H9 (cell line): ENCODE data around the gene LSM2. TPM values are rescaled to one million over a fixed set of nuclear protein-coding genes. Genes with fewer than 3 reads are reported as not detected.

Experiments used
- DNase-seq: peaks from one replicate; pipeline ENCODE4 v3.0.0-alpha.2; 2017
- H2AFZ ChIP-seq: one replicate; pipeline ENCODE4 v1.6.1; 2013; ENCODE audit warnings: mild to moderate bottlenecking, low read length, control low read depth, moderate library complexity
- H2AK5ac ChIP-seq: 2 replicates; pipeline ENCODE4 v1.6.1; 2013; ENCODE audit warnings: low read length, control low read depth, mixed read lengths; ENCODE audit not compliant: insufficient read length
- H2BK120ac ChIP-seq: one replicate; pipeline ENCODE4 v1.6.1; 2013; ENCODE audit warnings: low read depth, mild to moderate bottlenecking, low read length, control low read depth, inconsistent platforms; ENCODE audit not compliant: poor library complexity, severe bottlenecking
- H2BK12ac ChIP-seq: 2 replicates; pipeline ENCODE4 v1.6.1; 2013; ENCODE audit warnings: low read length, control low read depth, mixed read lengths, low read depth; ENCODE audit not compliant: insufficient read length
- H2BK15ac ChIP-seq: 2 replicates; pipeline ENCODE4 v1.6.1; 2013; ENCODE audit warnings: low read depth, low read length, control low read depth
- H2BK20ac ChIP-seq: one replicate; pipeline ENCODE4 v1.6.1; 2013; ENCODE audit warnings: low read depth, mild to moderate bottlenecking, low read length, control low read depth, inconsistent platforms; ENCODE audit not compliant: poor library complexity, severe bottlenecking
- H2BK5ac ChIP-seq: 2 replicates; pipeline ENCODE4 v1.6.1; 2013; ENCODE audit warnings: low read length, control low read depth, mixed read lengths; ENCODE audit not compliant: insufficient read length
- H3K14ac ChIP-seq: 2 replicates; pipeline ENCODE4 v1.6.1; 2013; ENCODE audit warnings: low read length, control low read depth; ENCODE audit not compliant: insufficient read depth
- H3K18ac ChIP-seq: 2 replicates; pipeline ENCODE4 v1.6.1; 2013; ENCODE audit warnings: low read depth, mild to moderate bottlenecking, mixed read lengths, low read length, control low read depth; ENCODE audit not compliant: insufficient read length
- H3K23ac ChIP-seq: 2 replicates; pipeline ENCODE4 v1.6.1; 2013; ENCODE audit warnings: low read length, control low read depth, mixed read lengths, low read depth; ENCODE audit not compliant: insufficient read length
- H3K23me2 ChIP-seq: 2 replicates; pipeline ENCODE4 v1.6.1; 2013; ENCODE audit warnings: low read depth, mild to moderate bottlenecking, mixed read lengths, low read length, control low read depth; ENCODE audit not compliant: insufficient read length, poor library complexity, severe bottlenecking
- H3K27ac ChIP-seq: 2 replicates; pipeline ENCODE4 v1.5.1; 2013; ENCODE audit warnings: low read length, control low read depth, mixed read lengths, low read depth; ENCODE audit not compliant: insufficient read length
- H3K27me3 ChIP-seq: 2 replicates; pipeline ENCODE4 v1.6.1; 2013; ENCODE audit warnings: low read length, control low read depth, inconsistent platforms; ENCODE audit not compliant: insufficient read depth
- H3K4ac ChIP-seq: 2 replicates; pipeline ENCODE4 v1.6.1; 2013; ENCODE audit warnings: low read depth, mild to moderate bottlenecking, control low read depth, inconsistent platforms, low read length, moderate library complexity
- H3K4me1 ChIP-seq: 2 replicates; pipeline ENCODE4 v1.6.1; 2013; ENCODE audit warnings: low read length, control low read depth, inconsistent platforms; ENCODE audit not compliant: insufficient read depth
- H3K4me2 ChIP-seq: 2 replicates; pipeline ENCODE4 v1.6.1; 2013; ENCODE audit warnings: low read length, control low read depth, mixed read lengths; ENCODE audit not compliant: insufficient read length, insufficient read depth
- H3K56ac ChIP-seq: 2 replicates; pipeline ENCODE4 v1.6.1; 2013; ENCODE audit warnings: low read depth, mild to moderate bottlenecking, mixed read lengths, low read length, control low read depth; ENCODE audit not compliant: insufficient read length
- H3K79me1 ChIP-seq: 2 replicates; pipeline ENCODE4 v1.6.1; 2013; ENCODE audit warnings: low read depth, mild to moderate bottlenecking, moderate library complexity, low read length, control low read depth, inconsistent platforms; ENCODE audit not compliant: insufficient read depth, poor library complexity, severe bottlenecking
- H3K79me2 ChIP-seq: 2 replicates; pipeline ENCODE4 v1.6.1; 2013; ENCODE audit warnings: low read length, control low read depth, inconsistent platforms; ENCODE audit not compliant: insufficient read depth
- H3K9ac ChIP-seq: 2 replicates; pipeline ENCODE4 v1.6.1; 2013; ENCODE audit warnings: low read length, control low read depth, mixed read lengths; ENCODE audit not compliant: insufficient read length; ENCODE audit errors: extremely low read depth
- H3K9me3 ChIP-seq: one replicate; pipeline ENCODE4 v1.6.1; 2013; ENCODE audit warnings: low read depth, low read length, inconsistent platforms; ENCODE audit not compliant: control insufficient read depth
- H3T11ph ChIP-seq: one replicate; pipeline ENCODE4 v1.6.1; 2013; ENCODE audit warnings: mild to moderate bottlenecking, low read length, control low read depth, inconsistent platforms
- H4K20me1 ChIP-seq: one replicate; pipeline ENCODE4 v1.6.1; 2013; ENCODE audit not compliant: control insufficient read depth, insufficient read length, insufficient read depth
- H4K5ac ChIP-seq: 2 replicates; pipeline ENCODE4 v1.6.1; 2013; ENCODE audit warnings: low read depth, mild to moderate bottlenecking, mixed read lengths, low read length, control low read depth; ENCODE audit not compliant: insufficient read length
- H4K8ac ChIP-seq: replicated peaks from 2 replicates; pipeline ENCODE4 v1.6.1; 2013; ENCODE audit warnings: low read length, control low read depth, mixed read lengths, low read depth; ENCODE audit not compliant: insufficient read length
- H4K91ac ChIP-seq: 2 replicates; pipeline ENCODE4 v1.6.1; 2013; ENCODE audit warnings: low read depth, mild to moderate bottlenecking, moderate library complexity, mixed read lengths, low read length, control low read depth; ENCODE audit not compliant: insufficient read length
- H3K27ac Mint-ChIP-seq, 3 experiments: 2 replicates in 2 of 3; 3 replicates in 1 of 3; pipeline ENCODE4 v1.8.0; 2020 to 2021; ENCODE audit warnings: mixed read lengths in 3 of 3, mild to moderate bottlenecking in 1 of 3, moderate library complexity in 1 of 3
- H3K27me3 Mint-ChIP-seq: 2 replicates; pipeline ENCODE4 v1.8.0; 2021; ENCODE audit warnings: low read depth, mild to moderate bottlenecking, moderate library complexity, mixed read lengths
- H3K36me3 Mint-ChIP-seq, 3 experiments: 2 replicates in 2 of 3; 3 replicates in 1 of 3; pipeline ENCODE4 v1.8.0; 2020 to 2021; ENCODE audit warnings: low read depth in 3 of 3, mixed read lengths in 3 of 3; ENCODE audit not compliant: insufficient read depth in 1 of 3
- H3K4me1 Mint-ChIP-seq, 2 experiments: 2 replicates each; pipeline ENCODE4 v1.8.0; 2020; ENCODE audit warnings: mixed read lengths in 2 of 2
- H3K4me3 Mint-ChIP-seq, 2 experiments: 2 replicates in 1 of 2; 3 replicates in 1 of 2; pipeline ENCODE4 v1.8.0; 2020 to 2021; ENCODE audit warnings: mild to moderate bottlenecking in 2 of 2, mixed read lengths in 2 of 2, moderate library complexity in 1 of 2
- H3K9me3 Mint-ChIP-seq, 2 experiments: 2 replicates in 1 of 2; 3 replicates in 1 of 2; pipeline ENCODE4 v1.8.0; 2020; ENCODE audit warnings: mild to moderate bottlenecking in 2 of 2, mixed read lengths in 2 of 2, moderate library complexity in 1 of 2
- CTCF ChIP-seq: fragments of 200-600 bp; sonication (generic); conservative IDR thresholded peaks from 3 replicates; pipeline ENCODE4 v1.8.0; 2021; ENCODE audit warnings: antibody characterized with exemption, mild to moderate bottlenecking
- WGBS: extraction: QIAGEN DNeasy Blood & Tissue Kit; methylation state at CpG from one replicate; pipeline ENCODE4 v1.1.7; 2013; ENCODE audit warnings: missing lambda C conversion rate, low lambda C conversion rate, mixed read lengths; ENCODE audit not compliant: insufficient read length; ENCODE audit errors: extremely low coverage; 5-methylcytosine and 5-hydroxymethylcytosine counted together
- total RNA-seq: library from RNA; stranded (reverse); gene quantifications from 2 replicates; pipeline ENCODE4 v1.2.1, GENCODE V29; 2021

Gene LSM2
- total RNA-seq, 1 experiment from 2014 or later, result 123 TPM

- Histone ChIP-seq H3K23me2 (no peaks in the 10 kb centered on the region), H3K14ac (no peak overlapping the region), H4K5ac (no peak overlapping the region), H3T11ph (no peak overlapping the region), H3K4me1 (no peaks in the 10 kb centered on the region), H4K91ac (no peak overlapping the region), H3K18ac (no peak overlapping the region), H3K4me2 (no peak overlapping the region), H2AK5ac (no peak overlapping the region), H2BK5ac (no peak overlapping the region), H3K9me3 (no peaks in the 10 kb centered on the region), H3K27me3 (no peaks in the 10 kb centered on the region), H2AFZ (no peak overlapping the region), H4K20me1 (no peaks in the 10 kb centered on the region), H2BK15ac (no peak overlapping the region), H2BK12ac (no peak overlapping the region), H3K23ac (no peak overlapping the region), H2BK20ac (no peak overlapping the region), H3K79me1 (no peaks in the 10 kb centered on the region), H3K27ac (no peak overlapping the region), H4K8ac (no peak overlapping the region), H3K4ac (no peak overlapping the region), H3K9ac (no peak overlapping the region), H3K56ac (no peak overlapping the region), H3K79me2 (no peaks in the 10 kb centered on the region), H2BK120ac (no peak overlapping the region)
- H3K27ac Mint-ChIP-seq, result peak overlapping the region in 1 of 3 experiments; percentile 40; a peak in 2 of 7 replicates
- no peaks in the 10 kb centered on the region for H3K9me3 Mint-ChIP-seq
- H3K27me3 Mint-ChIP-seq, result no peaks in the 10 kb centered on the region
- no peak for TF ChIP-seq CTCF
- peaks cover 5 to 10% of the 10 kb centered on the region in 2 experiments; a peak in 3 of 4 replicates for H3K4me1 Mint-ChIP-seq
- peaks cover 28 to 51% (median 35%) of the 10 kb centered on the region in 3 experiments; a peak in 6 of 7 replicates for H3K36me3 Mint-ChIP-seq
- no peak overlapping the region for H3K4me3 Mint-ChIP-seq
- DNase-seq, result no peak
- WGBS, result no CpG with 5 or more reads among the region's 5 CpGs
These were observed 29.1 kb downstream of the LSM2 start for GRCh38 chr6:31777667-31778050.
